Tibial artery (tissue), 4 donors: ENCODE results near the gene BHMT2.
A peak's percentile ranks its signal among the peaks of the same experiment; 100 is the strongest.

Experiments
- DNase-seq, 2 donors: peaks; one replicate each; pipeline ENCODE4 v3.0.0-alpha.2; 2019
- H3K27ac ChIP-seq, 2 donors: fragments of 200-600 bp; sonication (generic) in 1 of 2; 1 replicate in 1 of 2; 2 replicates in 1 of 2; pipeline ENCODE4 v1.5.1; 2018 to 2019; ENCODE audit warnings: mild to moderate bottlenecking in 1 of 2
- H3K27me3 ChIP-seq, 2 donors: fragments of 200-600 bp; sonication (generic) in 1 of 2; one replicate each; pipeline versions ENCODE4 v1.5.1 to v1.6.0; 2016 to 2019
- H3K36me3 ChIP-seq, 3 donors: fragments of 200-600 bp; sonication (generic) in 2 of 3; one replicate each; pipeline ENCODE4 v1.5.1; 2016 to 2019; ENCODE audit warnings: mild to moderate bottlenecking in 2 of 3
- H3K4me1 ChIP-seq, 4 donors: fragments of 200-600 bp; sonication (generic) in 2 of 4; 1 replicate in 3 of 4; 2 replicates in 1 of 4; pipeline ENCODE4 v1.5.1; 2016 to 2019
- H3K4me3 ChIP-seq, 2 donors: fragments of 200-600 bp; sonication (generic) in 1 of 2; 1 replicate in 1 of 2; 2 replicates in 1 of 2; pipeline ENCODE4 v1.5.1; 2018 to 2019; ENCODE audit warnings: mild to moderate bottlenecking in 2 of 2
- H3K9me3 ChIP-seq, 3 donors: fragments of 200-600 bp; sonication (generic) in 1 of 3; one replicate each; pipeline ENCODE4 v1.5.1; 2016 to 2019
- intact Hi-C: fragments of 100-400 bp; cut with DNase I; formaldehyde crosslinking; loops from one replicate; pipeline ENCODE4 v1.15.0; 2023; ENCODE audit warnings: low total_unique reads
- TF ChIP-seq, protein P1 (sequence below), 2 experiments: fragments of 200-600 bp in 1 of 2; fragments of 450-650 bp in 1 of 2; IDR thresholded peaks; one replicate each; pipeline ENCODE4 v1.5.1; 2017 to 2019; ENCODE audit warnings: antibody characterized with exemption in 2 of 2, mild to moderate bottlenecking in 1 of 2, moderate library complexity in 1 of 2

The BHMT2 gene

DNA sequence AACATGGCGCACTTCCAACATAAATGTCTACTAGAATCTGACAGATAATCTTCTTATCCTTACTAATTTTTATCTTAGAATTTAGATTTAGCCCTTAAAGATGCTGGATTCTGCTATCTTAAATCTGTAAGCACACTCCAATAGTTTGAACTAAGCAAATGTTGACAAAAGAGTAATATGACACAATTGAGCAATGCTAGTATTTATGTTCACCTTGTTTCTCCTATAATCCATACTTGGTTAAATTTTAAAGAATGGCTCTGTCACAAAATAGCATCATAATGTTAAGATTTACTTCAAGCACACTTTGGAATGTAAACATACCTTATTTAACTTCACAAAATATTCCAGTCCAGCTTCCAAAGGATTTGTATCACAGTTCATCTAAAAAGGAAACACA lies 45.6 kb upstream of the BHMT2 start:
- intact Hi-C loops: loop anchor here (2.0 to 10.0 kb wide), 2 partner anchors 109 to 441 kb away; no protein-coding TSS in a partner anchor
- H3K9me3 ChIP-seq: no peaks in the 10 kb centered on the region
- TF ChIP-seq, protein P1, sequence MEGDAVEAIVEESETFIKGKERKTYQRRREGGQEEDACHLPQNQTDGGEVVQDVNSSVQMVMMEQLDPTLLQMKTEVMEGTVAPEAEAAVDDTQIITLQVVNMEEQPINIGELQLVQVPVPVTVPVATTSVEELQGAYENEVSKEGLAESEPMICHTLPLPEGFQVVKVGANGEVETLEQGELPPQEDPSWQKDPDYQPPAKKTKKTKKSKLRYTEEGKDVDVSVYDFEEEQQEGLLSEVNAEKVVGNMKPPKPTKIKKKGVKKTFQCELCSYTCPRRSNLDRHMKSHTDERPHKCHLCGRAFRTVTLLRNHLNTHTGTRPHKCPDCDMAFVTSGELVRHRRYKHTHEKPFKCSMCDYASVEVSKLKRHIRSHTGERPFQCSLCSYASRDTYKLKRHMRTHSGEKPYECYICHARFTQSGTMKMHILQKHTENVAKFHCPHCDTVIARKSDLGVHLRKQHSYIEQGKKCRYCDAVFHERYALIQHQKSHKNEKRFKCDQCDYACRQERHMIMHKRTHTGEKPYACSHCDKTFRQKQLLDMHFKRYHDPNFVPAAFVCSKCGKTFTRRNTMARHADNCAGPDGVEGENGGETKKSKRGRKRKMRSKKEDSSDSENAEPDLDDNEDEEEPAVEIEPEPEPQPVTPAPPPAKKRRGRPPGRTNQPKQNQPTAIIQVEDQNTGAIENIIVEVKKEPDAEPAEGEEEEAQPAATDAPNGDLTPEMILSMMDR (IDR thresholded peaks at IDR 0.05): no peak
- H3K27ac ChIP-seq: no peak overlapping the region
- no peaks in the 10 kb centered on the region for H3K36me3 ChIP-seq
- H3K4me1 ChIP-seq: peaks cover 0 to 16% (median 5%) of the 10 kb centered on the region in 4 donors
- peaks cover 0 to 2% of the 10 kb centered on the region in 2 donors for H3K27me3 ChIP-seq
- no peak for DNase-seq
- H3K4me3 ChIP-seq: no peak overlapping the region

DNA sequence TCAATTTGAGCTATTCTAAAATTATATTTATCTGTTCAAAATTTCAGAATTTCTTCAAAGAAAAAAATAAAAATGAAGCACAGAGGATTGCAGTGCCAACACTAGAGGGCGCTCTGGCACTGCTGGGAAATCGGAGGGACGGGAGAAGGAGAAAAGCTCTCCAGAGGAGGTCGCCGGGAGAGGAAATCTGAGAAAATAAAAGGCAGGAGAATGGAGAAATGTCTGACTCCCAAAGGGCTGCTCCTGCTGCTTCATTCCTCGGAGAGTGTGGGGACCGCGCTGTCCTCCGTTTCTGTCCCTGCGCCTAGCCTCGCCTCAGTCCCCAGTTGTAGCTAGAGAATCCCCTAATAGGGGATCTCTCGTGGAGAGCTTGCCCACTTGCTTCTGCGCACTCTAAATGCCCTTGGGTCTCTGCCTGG lies 44.5 kb upstream of the BHMT2 start:
- Histone ChIP-seq H3K4me3 (peak overlapping the region in 1 of 2 donors; percentile 30), H3K36me3 (no peaks in the 10 kb centered on the region), H3K27me3 (peaks cover 0 to 2% of the 10 kb centered on the region in 2 donors), H3K27ac (no peak overlapping the region), H3K4me1 (peaks cover 0 to 16% (median 5%) of the 10 kb centered on the region in 4 donors), H3K9me3 (no peaks in the 10 kb centered on the region)
- intact Hi-C loops: loop anchor here (2.0 to 10.0 kb wide), 2 partner anchors 108 to 440 kb away; no protein-coding TSS in a partner anchor
- TF ChIP-seq, protein P1 (IDR thresholded peaks at IDR 0.05): peak; percentile 72 to 93
- DNase-seq: peak; percentile 27 to 66

DNA sequence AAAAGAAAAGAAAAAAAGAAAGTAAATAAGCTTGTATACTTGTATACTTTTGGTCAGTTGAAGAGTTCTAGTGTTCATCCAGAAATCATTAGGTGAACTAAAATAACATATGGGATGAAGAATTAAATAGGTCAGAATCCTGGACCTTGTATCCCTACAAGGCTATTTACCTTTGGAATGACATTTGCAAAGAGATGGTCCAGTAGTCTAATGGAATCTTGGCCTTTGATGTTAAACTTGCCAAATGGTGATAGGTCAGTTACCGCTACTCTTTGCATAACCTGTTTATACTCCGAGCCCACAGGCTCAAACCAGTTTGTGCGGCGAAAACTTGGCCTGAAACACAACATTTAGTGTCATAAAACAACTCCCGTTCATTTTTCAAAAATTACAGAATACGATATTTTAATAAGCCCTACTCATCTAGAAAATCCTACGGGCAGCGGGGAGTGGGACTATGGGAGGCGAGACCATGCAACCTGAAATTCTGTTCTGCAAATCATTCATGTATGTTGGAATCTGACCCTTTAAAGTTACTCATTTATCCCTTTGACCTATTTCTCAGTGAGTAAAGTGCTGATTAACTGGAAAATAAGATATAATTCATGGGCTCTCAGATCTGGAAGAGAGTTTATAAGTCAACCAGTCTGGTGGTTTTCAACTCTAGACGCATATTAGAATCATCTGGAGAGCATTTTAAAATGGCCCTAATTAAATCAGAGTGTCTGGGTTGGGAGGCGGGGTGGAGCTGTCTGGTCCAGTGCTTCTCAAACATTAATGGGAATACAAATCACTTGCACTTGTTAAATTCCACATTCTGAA lies 38.7 kb upstream of the BHMT2 start:
- H3K9me3 ChIP-seq: no peaks in the 10 kb centered on the region
- TF ChIP-seq, protein P1 (IDR thresholded peaks at IDR 0.05): no peak
- no peaks in the 10 kb centered on the region for H3K4me1 ChIP-seq
- H3K4me3 ChIP-seq: no peak overlapping the region
- no peaks in the 10 kb centered on the region for H3K27me3 ChIP-seq
- no peaks in the 10 kb centered on the region for H3K36me3 ChIP-seq
- H3K27ac ChIP-seq: no peak overlapping the region
- intact Hi-C loops: no loop called here
- no peak for DNase-seq

DNA sequence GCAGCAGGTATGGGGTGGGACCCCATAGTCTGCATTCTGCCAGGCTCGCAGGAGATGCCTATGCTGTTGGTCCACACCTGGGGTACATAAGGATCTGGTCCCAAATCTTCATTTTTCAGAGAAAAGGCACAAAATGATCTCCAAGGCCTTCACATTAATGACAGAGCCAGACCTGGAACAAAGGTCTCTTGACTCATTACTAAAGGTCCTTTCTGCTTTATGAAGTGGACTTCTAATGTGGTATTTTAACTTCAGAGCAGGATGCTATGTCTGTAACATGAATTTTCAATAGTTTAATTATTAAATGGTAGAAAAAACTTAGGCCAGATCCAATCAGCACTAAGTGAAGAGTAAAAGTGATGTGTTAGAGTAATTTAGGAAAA lies 38.1 kb upstream of the BHMT2 start:
- TF ChIP-seq, protein P1 (IDR thresholded peaks at IDR 0.05): no peak
- no peaks in the 10 kb centered on the region for H3K36me3 ChIP-seq
- no peaks in the 10 kb centered on the region for H3K4me1 ChIP-seq
- no peak overlapping the region for H3K4me3 ChIP-seq
- intact Hi-C loops: no loop called here
- H3K27ac ChIP-seq: no peak overlapping the region
- no peak for DNase-seq
- H3K27me3 ChIP-seq: no peaks in the 10 kb centered on the region
- no peaks in the 10 kb centered on the region for H3K9me3 ChIP-seq

DNA sequence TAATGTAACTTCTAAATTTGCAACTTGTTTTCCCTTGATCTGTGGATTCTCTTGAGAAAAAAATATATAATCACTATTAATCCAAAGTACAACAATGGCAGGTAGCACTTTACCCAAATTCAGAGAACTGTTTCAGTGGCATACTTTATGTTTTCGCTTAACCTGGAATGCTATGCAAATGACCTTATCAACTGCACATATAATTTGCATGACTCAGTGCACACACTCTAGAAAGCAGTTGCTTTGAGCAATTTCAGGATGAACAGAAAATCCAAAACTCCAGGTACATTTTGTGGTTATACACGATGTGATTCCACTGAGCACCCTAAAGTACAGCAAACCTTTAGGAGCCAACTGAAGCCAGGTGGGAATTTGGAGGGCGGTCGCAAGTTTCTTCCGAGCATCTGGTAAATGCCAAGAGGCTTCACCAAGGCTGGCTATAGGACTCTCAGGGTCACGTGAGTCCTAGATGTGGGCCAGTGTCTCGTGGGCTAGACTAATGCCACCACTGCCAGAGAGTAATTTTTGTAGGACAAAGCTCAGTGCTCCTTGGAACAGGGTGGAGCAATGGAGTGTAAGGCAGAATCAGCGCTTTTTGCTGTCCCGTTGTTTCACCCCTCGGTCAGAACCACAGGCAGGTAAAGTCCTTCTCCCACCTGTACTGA lies 37.4 kb upstream of the BHMT2 start:
- H3K9me3 ChIP-seq: no peaks in the 10 kb centered on the region
- no peaks in the 10 kb centered on the region for H3K4me1 ChIP-seq
- intact Hi-C loops: no loop called here
- TF ChIP-seq, protein P1 (IDR thresholded peaks at IDR 0.05): no peak
- H3K27ac ChIP-seq: no peak overlapping the region
- DNase-seq: no peak
- no peaks in the 10 kb centered on the region for H3K36me3 ChIP-seq
- no peaks in the 10 kb centered on the region for H3K27me3 ChIP-seq
- H3K4me3 ChIP-seq: no peak overlapping the region
